ENCODE measurements around the gene TMPRSS11A.

The TMPRSS11A gene

GRCh38 chr4:67880866-67881610 is 82.3 kb downstream of the TMPRSS11A start:
- no peak for DNase-seq (ENCODE audit: extremely low read depth, low read depth)
- no peak for TF ChIP-seq CTCF (IDR thresholded peaks at IDR 0.05; ENCODE audit: low read depth, low read length)

- no peak for DNase-seq (ENCODE audit: extremely low read depth, low read depth)
- no peak for TF ChIP-seq CTCF (IDR thresholded peaks at IDR 0.05; ENCODE audit: low read depth, low read length)
These were observed 83.8 kb downstream of the TMPRSS11A start for GRCh38 chr4:67879486-67879885.

GRCh38 chr4:67877086-67877485 is 86.2 kb downstream of the TMPRSS11A start:
- TF ChIP-seq CTCF (IDR thresholded peaks at IDR 0.05; ENCODE audit: low read depth, low read length) = no peak
- DNase-seq (ENCODE audit: extremely low read depth, low read depth) = no peak

- DNase-seq (ENCODE audit: extremely low read depth, low read depth) = peak; percentile 10
- no peak for TF ChIP-seq CTCF (IDR thresholded peaks at IDR 0.05; ENCODE audit: low read depth, low read length)
These were observed 88.3 kb downstream of the TMPRSS11A start for GRCh38 chr4:67874986-67875385.

GRCh38 chr4:67873116-67873515 is 90.2 kb downstream of the TMPRSS11A start:
- no peak for DNase-seq (ENCODE audit: extremely low read depth, low read depth)
- TF ChIP-seq CTCF (IDR thresholded peaks at IDR 0.05; ENCODE audit: low read depth, low read length) = no peak

GRCh38 chr4:67871867-67872266 is 91.4 kb downstream of the TMPRSS11A start:
- peak; percentile 65 for TF ChIP-seq CTCF (IDR thresholded peaks at IDR 0.05; ENCODE audit: low read depth, low read length)
- DNase-seq (ENCODE audit: extremely low read depth, low read depth) = peak; percentile 14

GRCh38 chr4:67869580-67870190 is 93.6 kb downstream of the TMPRSS11A start:
- TF ChIP-seq CTCF (IDR thresholded peaks at IDR 0.05; ENCODE audit: low read depth, low read length) = no peak
- DNase-seq (ENCODE audit: extremely low read depth, low read depth) = no peak
